ENCODE results near the gene SNRPB. TPM values are rescaled to one million over a fixed set of nuclear protein-coding genes. Genes with fewer than 3 reads are reported as not detected.

SNRPB gene
- total and polyA plus RNA-seq, 10 of the 15 experiments (the other 5 are each of a cell fraction or from before 2014, with no cell fraction given): 15.0 to 593 (median 366) TPM

DNA sequence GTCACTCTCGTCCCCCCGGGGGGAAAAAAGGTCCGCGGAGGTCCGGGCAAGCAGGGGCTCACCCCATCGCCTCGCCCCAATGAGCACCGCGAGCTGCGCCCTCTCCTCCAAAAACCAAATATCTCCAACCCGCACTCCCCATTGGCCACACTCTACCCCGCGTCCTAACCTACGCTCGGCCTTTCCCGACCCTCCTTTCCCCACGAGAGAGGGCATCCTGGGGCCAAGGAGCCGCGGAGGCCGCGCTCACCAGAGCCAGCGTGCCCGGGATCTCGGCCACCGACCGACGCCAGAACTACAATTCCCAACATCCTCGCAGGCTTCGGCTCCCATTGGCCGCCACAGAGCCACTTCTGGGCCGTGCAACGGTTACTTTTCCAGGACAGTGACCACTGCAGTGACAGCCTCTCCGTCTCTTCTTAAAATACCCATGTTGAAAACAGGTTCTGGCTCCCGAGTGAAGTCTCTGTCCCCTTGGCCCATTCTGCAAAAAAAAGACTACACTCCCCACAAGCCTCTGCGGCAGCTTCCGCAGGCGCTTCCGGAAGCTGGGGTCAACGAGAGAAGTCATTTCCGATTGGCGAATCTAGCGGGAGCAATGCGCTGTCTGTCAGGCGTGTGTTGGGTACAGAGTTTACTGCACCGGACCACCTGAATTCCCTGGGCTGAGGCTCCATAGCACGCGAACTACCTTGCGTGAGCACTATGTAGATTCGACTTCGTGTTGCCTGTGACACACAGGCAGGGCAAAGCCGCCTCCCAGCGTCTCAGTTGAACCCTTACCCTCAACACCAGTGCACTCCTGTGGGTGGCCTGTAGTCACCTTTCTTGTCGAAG lies 38.3 kb upstream of the SNRPB start, which contains the start of gene ZNF343 (continued):
- TF ChIP-seq, protein P1, sequence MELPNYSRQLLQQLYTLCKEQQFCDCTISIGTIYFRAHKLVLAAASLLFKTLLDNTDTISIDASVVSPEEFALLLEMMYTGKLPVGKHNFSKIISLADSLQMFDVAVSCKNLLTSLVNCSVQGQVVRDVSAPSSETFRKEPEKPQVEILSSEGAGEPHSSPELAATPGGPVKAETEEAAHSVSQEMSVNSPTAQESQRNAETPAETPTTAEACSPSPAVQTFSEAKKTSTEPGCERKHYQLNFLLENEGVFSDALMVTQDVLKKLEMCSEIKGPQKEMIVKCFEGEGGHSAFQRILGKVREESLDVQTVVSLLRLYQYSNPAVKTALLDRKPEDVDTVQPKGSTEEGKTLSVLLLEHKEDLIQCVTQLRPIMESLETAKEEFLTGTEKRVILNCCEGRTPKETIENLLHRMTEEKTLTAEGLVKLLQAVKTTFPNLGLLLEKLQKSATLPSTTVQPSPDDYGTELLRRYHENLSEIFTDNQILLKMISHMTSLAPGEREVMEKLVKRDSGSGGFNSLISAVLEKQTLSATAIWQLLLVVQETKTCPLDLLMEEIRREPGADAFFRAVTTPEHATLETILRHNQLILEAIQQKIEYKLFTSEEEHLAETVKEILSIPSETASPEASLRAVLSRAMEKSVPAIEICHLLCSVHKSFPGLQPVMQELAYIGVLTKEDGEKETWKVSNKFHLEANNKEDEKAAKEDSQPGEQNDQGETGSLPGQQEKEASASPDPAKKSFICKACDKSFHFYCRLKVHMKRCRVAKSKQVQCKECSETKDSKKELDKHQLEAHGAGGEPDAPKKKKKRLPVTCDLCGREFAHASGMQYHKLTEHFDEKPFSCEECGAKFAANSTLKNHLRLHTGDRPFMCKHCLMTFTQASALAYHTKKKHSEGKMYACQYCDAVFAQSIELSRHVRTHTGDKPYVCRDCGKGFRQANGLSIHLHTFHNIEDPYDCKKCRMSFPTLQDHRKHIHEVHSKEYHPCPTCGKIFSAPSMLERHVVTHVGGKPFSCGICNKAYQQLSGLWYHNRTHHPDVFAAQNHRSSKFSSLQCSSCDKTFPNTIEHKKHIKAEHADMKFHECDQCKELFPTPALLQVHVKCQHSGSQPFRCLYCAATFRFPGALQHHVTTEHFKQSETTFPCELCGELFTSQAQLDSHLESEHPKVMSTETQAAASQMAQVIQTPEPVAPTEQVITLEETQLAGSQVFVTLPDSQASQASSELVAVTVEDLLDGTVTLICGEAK (IDR thresholded peaks at IDR 0.05; ENCODE audit: borderline replicate concordance): peak; percentile 98
- TF ChIP-seq, protein P2, sequence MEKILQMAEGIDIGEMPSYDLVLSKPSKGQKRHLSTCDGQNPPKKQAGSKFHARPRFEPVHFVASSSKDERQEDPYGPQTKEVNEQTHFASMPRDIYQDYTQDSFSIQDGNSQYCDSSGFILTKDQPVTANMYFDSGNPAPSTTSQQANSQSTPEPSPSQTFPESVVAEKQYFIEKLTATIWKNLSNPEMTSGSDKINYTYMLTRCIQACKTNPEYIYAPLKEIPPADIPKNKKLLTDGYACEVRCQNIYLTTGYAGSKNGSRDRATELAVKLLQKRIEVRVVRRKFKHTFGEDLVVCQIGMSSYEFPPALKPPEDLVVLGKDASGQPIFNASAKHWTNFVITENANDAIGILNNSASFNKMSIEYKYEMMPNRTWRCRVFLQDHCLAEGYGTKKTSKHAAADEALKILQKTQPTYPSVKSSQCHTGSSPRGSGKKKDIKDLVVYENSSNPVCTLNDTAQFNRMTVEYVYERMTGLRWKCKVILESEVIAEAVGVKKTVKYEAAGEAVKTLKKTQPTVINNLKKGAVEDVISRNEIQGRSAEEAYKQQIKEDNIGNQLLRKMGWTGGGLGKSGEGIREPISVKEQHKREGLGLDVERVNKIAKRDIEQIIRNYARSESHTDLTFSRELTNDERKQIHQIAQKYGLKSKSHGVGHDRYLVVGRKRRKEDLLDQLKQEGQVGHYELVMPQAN (conservative IDR thresholded peaks at IDR 0.05): peak; percentile 47; the same call in 1 of the 2 replicates
- TF ChIP-seq, protein P3, sequence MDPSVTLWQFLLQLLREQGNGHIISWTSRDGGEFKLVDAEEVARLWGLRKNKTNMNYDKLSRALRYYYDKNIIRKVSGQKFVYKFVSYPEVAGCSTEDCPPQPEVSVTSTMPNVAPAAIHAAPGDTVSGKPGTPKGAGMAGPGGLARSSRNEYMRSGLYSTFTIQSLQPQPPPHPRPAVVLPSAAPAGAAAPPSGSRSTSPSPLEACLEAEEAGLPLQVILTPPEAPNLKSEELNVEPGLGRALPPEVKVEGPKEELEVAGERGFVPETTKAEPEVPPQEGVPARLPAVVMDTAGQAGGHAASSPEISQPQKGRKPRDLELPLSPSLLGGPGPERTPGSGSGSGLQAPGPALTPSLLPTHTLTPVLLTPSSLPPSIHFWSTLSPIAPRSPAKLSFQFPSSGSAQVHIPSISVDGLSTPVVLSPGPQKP (IDR thresholded peaks at IDR 0.05; ENCODE audit: low read depth, low read length): peak; percentile 75
- peak; percentile 75; the same call in 1 of the 2 replicates for TF ChIP-seq TBL1XR1 (IDR thresholded peaks at IDR 0.05; ENCODE audit: low read depth, low read length)
- TF ChIP-seq NRF1 (conservative IDR thresholded peaks at IDR 0.05; ENCODE audit: low read depth, low read length): no peak; the same call in 1 of the 2 replicates
- no peak for TF ChIP-seq RUNX3 (IDR thresholded peaks at IDR 0.05; ENCODE audit: low read length)
- TF ChIP-seq, protein P4, sequence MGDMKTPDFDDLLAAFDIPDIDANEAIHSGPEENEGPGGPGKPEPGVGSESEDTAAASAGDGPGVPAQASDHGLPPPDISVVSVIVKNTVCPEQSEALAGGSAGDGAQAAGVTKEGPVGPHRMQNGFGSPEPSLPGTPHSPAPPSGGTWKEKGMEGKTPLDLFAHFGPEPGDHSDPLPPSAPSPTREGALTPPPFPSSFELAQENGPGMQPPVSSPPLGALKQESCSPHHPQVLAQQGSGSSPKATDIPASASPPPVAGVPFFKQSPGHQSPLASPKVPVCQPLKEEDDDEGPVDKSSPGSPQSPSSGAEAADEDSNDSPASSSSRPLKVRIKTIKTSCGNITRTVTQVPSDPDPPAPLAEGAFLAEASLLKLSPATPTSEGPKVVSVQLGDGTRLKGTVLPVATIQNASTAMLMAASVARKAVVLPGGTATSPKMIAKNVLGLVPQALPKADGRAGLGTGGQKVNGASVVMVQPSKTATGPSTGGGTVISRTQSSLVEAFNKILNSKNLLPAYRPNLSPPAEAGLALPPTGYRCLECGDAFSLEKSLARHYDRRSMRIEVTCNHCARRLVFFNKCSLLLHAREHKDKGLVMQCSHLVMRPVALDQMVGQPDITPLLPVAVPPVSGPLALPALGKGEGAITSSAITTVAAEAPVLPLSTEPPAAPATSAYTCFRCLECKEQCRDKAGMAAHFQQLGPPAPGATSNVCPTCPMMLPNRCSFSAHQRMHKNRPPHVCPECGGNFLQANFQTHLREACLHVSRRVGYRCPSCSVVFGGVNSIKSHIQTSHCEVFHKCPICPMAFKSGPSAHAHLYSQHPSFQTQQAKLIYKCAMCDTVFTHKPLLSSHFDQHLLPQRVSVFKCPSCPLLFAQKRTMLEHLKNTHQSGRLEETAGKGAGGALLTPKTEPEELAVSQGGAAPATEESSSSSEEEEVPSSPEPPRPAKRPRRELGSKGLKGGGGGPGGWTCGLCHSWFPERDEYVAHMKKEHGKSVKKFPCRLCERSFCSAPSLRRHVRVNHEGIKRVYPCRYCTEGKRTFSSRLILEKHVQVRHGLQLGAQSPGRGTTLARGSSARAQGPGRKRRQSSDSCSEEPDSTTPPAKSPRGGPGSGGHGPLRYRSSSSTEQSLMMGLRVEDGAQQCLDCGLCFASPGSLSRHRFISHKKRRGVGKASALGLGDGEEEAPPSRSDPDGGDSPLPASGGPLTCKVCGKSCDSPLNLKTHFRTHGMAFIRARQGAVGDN (IDR thresholded peaks at IDR 0.05): peak; percentile 36; the same call in 1 of the 2 replicates
- TF ChIP-seq STAT1 (conservative IDR thresholded peaks at IDR 0.05): 0 out of 2 replicates have a peak, but pooled peaks have one; percentile 70
- TF ChIP-seq BHLHE40 (IDR thresholded peaks at IDR 0.05; ENCODE audit: borderline replicate concordance in 1 of 2, low read depth in 2 of 2, low read length in 1 of 2): peak in 1 of 2 experiments; percentile 20; a peak in 1 of 4 replicates
- TF ChIP-seq POLR2A (IDR thresholded peaks at IDR 0.05; ENCODE audit: low read depth, low read length): peak; percentile 82
- TF ChIP-seq TAF1 (IDR thresholded peaks at IDR 0.05; ENCODE audit: borderline replicate concordance, low read depth, low read length): 0 out of 2 replicates have a peak, but pooled peaks have one; percentile 48
- peak; percentile 78; the same call in 1 of the 2 replicates for TF ChIP-seq POLR2AphosphoS5 (IDR thresholded peaks at IDR 0.05; ENCODE audit: low read length)
- TF ChIP-seq SUPT20H (IDR thresholded peaks at IDR 0.05; ENCODE audit: borderline replicate concordance, control insufficient read depth, low read depth, low read length): no peak
- TF ChIP-seq, protein P5, sequence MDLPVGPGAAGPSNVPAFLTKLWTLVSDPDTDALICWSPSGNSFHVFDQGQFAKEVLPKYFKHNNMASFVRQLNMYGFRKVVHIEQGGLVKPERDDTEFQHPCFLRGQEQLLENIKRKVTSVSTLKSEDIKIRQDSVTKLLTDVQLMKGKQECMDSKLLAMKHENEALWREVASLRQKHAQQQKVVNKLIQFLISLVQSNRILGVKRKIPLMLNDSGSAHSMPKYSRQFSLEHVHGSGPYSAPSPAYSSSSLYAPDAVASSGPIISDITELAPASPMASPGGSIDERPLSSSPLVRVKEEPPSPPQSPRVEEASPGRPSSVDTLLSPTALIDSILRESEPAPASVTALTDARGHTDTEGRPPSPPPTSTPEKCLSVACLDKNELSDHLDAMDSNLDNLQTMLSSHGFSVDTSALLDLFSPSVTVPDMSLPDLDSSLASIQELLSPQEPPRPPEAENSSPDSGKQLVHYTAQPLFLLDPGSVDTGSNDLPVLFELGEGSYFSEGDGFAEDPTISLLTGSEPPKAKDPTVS (IDR thresholded peaks at IDR 0.05; ENCODE audit: low read depth, low read length): 0 out of 2 replicates have a peak, but pooled peaks have one; percentile 44
